Lower lobe of right lung (tissue), 2 donors: ENCODE data around the gene ZNF57. TPM values are rescaled to one million over a fixed set of nuclear protein-coding genes. Genes with fewer than 3 reads are reported as not detected.

Experiments used
- ATAC-seq, 2 donors: fragments of 200-7000 bp; cut with Tn5 transposase; one replicate each; pipeline ENCODE4 v1.9.1; 2020 to 2022; ENCODE audit warnings: mild to moderate bottlenecking in 2 of 2, moderate library complexity in 2 of 2
- DNase-seq: peaks from one replicate; pipeline ENCODE4 v3.0.0-alpha.2; 2020
- H3K27ac ChIP-seq: fragments of 200-600 bp; one replicate; pipeline ENCODE4 v1.8.0; 2022
- H3K27me3 ChIP-seq: fragments of 200-600 bp; one replicate; pipeline ENCODE4 v1.8.0; 2022; ENCODE audit warnings: low read depth
- H3K36me3 ChIP-seq: fragments of 200-600 bp; one replicate; pipeline ENCODE4 v1.8.0; 2022; ENCODE audit warnings: mild to moderate bottlenecking
- H3K4me1 ChIP-seq: fragments of 200-600 bp; one replicate; pipeline ENCODE4 v1.8.0; 2022
- H3K4me3 ChIP-seq: fragments of 200-600 bp; one replicate; pipeline ENCODE4 v1.8.0; 2022; ENCODE audit warnings: mild to moderate bottlenecking
- H3K9me3 ChIP-seq: fragments of 200-600 bp; one replicate; pipeline ENCODE4 v1.8.0; 2022
- CTCF ChIP-seq: fragments of 200-600 bp; IDR thresholded peaks from one replicate; pipeline ENCODE4 v1.8.0; 2022; ENCODE audit warnings: antibody characterized with exemption, mild to moderate bottlenecking
- intact Hi-C: fragments of 100-400 bp; cut with DNase I; formaldehyde crosslinking; loops from one replicate; pipeline ENCODE4 v1.11.0; 2022
- total RNA-seq: library from RNA; stranded (reverse); fragmentation: NEBNext Ultra II Directional; extraction: Animal tissue kit (Norgen Biotek cat#: 25700); gene quantifications from one replicate; pipeline ENCODE4 v1.2.1, GENCODE V29; 2021
- donor health status: DM: no; HTN: yes; CAD: no; lungs with severe emphysema.

The ZNF57 gene
- total RNA-seq, 1 donor from 2014 or later: 5.1 TPM

DNA sequence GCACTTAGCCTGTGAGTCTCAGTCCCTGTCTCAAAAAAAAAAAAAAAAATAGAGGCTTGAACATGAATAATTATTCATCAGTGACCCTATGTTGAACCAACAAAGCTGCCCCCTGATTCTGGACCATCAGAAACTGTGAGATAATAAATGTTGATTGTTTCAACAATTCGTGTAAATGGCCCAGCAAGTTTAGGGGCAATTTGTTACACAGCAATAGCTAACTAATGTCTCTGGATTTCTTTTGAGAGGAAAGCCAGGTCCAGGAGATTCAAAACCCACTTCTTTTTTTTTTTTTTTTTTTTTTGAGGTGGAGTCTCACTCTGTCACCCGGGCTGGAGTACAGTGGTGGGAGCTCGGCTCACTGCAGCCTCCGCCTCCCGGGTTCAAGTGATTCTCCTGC lies 64.1 kb downstream of the ZNF57 start:
- Histone ChIP-seq H3K4me1 (peaks cover 26% of the 10 kb centered on the region), H3K4me3 (no peak overlapping the region), H3K36me3 (no peaks in the 10 kb centered on the region), H3K9me3 (no peaks in the 10 kb centered on the region), H3K27me3 (no peaks in the 10 kb centered on the region), H3K27ac (no peak overlapping the region)
- DNase-seq: no peak
- intact Hi-C loops: no loop called here
- TF ChIP-seq CTCF: no peak
- no peak for ATAC-seq

DNA sequence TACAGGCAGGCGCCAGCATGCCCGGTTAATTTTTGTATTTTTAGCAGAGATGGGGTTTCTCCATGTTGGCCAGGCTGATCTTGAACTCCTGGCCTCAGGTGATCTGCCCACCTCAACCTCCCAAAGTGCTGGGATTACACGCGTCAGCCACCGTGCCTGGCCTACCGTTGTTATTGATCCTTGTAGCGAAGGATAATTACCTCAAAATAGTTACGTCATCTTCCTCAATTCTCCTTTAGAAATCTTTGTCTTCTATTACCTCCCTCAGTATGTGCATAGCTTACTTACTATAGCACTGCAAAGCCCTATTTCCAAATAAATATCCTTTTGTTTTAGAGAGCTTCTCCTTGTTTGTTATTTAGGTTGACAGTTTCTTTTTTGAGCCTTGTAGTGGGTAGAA lies 67.2 kb downstream of the ZNF57 start:
- no peak for TF ChIP-seq CTCF
- intact Hi-C loops: no loop called here
- no peak for ATAC-seq
- Histone ChIP-seq H3K27me3 (no peaks in the 10 kb centered on the region), H3K36me3 (no peaks in the 10 kb centered on the region), H3K4me3 (no peak overlapping the region), H3K27ac (no peak overlapping the region), H3K9me3 (no peaks in the 10 kb centered on the region), H3K4me1 (peaks cover 52% of the 10 kb centered on the region)
- no peak for DNase-seq

Other genes starting within 250 kb of the ZNF57 start
- gene GNG7, start 198.2 kb upstream of the ZNF57 start, total RNA-seq: 6.2 TPM
- 0.71 TPM for gene DIRAS1, start 179.6 kb upstream of the ZNF57 start, total RNA-seq
- gene SLC39A3, start 160.9 kb upstream of the ZNF57 start, total RNA-seq: 24.4 TPM
- gene SGTA, start 117.7 kb upstream of the ZNF57 start, total RNA-seq: 41.6 TPM
- 34.9 TPM for gene THOP1, start 115.4 kb upstream of the ZNF57 start, total RNA-seq
- 4.2 TPM for gene ZNF554, start 81.1 kb upstream of the ZNF57 start, total RNA-seq
- gene ZNF555, start 59.5 kb upstream of the ZNF57 start, total RNA-seq: 7.7 TPM
- gene ZNF556, start 33.6 kb upstream of the ZNF57 start, total RNA-seq: not detected
- 5.3 TPM for gene ZNF77, start 44.0 kb downstream of the ZNF57 start, total RNA-seq
- gene TLE6, start 76.6 kb downstream of the ZNF57 start, total RNA-seq: 4.2 TPM
- 42.7 TPM for gene TLE2, start 128.4 kb downstream of the ZNF57 start, total RNA-seq
- gene TLE5, start 161.6 kb downstream of the ZNF57 start, total RNA-seq: 413 TPM
- 60.6 TPM for gene GNA11, start 193.4 kb downstream of the ZNF57 start, total RNA-seq
- gene GNA15, start 235.1 kb downstream of the ZNF57 start, total RNA-seq: 24.2 TPM